Measurements from ENCODE around the gene UAP1. TPM values are rescaled to one million over a fixed set of nuclear protein-coding genes. Genes with fewer than 3 reads are reported as not detected.
"Not testable (repeated sequence)": the region's sequence is repeated elsewhere in the genome, so short reads cannot be mapped to it uniquely, and the experiment has no call there.

The UAP1 gene
- total RNA-seq, 5 donors from 2014 or later (not counting 1 experiment from before 2014, with no cell fraction given) = 16.7 to 39.1 (median 19.2) TPM

GRCh38 chr1:162570718-162571117 is 9.2 kb downstream of the UAP1 start:
- ATAC-seq (replicated peaks in 1 of 4) (no peak), DNase-seq (no peak)
- Mint-ChIP-seq H3K27me3 (no peaks in the 10 kb centered on the region), H3K9me3 (no peaks in the 10 kb centered on the region), H3K4me1 (peaks cover 12 to 18% (median 17%) of the 10 kb centered on the region in 3 donors), H3K4me3 (no peak overlapping the region), H3K27ac (no peak overlapping the region), H3K36me3 (peaks cover 28% of the 10 kb centered on the region)
- Histone ChIP-seq H3K36me3 (ENCODE audit: control insufficient read depth in 2 of 2, extremely low read depth in 1 of 2, insufficient read depth in 1 of 2, low read length in 1 of 2) (no peaks in the 10 kb centered on the region), H3K9me3 (no peaks in the 10 kb centered on the region), H3K4me3 (ENCODE audit: control insufficient read depth in 1 of 2, extremely low read depth in 1 of 2, low read length in 1 of 2) (no peak overlapping the region), H3K27me3 (replicated peaks in 1 of 2; ENCODE audit: control insufficient read depth in 2 of 2, extremely low read depth in 1 of 2, insufficient read depth in 2 of 2, low read length in 1 of 2) (no peaks in the 10 kb centered on the region), H3K4me1 (ENCODE audit: control insufficient read depth in 1 of 2, extremely low read depth in 1 of 2, insufficient read depth in 2 of 2, low read length in 2 of 2) (no peaks in the 10 kb centered on the region), H3K27ac (ENCODE audit: low read length) (no peak overlapping the region)
- WGBS (ENCODE audit: insufficient coverage) = no CpG with 5 or more reads among the region's 1 CpG
- POLR2A ChIA-PET = no interaction called here
- CTCF ChIA-PET = interaction anchor here in 1 of 2 donors (0.8 kb wide), 1 partner anchor 17 kb away, joined by 3 read pairs; no protein-coding TSS in a partner anchor

GRCh38 chr1:162571121-162571520 is 9.6 kb downstream of the UAP1 start:
- ATAC-seq (replicated peaks in 1 of 4); H3K27ac ChIP-seq (ENCODE audit: low read length); H3K4me3 Mint-ChIP-seq; H3K27ac Mint-ChIP-seq; H3K27me3 Mint-ChIP-seq; H3K9me3 ChIP-seq; H3K27me3 ChIP-seq (replicated peaks in 1 of 2; ENCODE audit: control insufficient read depth in 2 of 2, extremely low read depth in 1 of 2, insufficient read depth in 2 of 2, low read length in 1 of 2); POLR2A ChIA-PET; H3K9me3 Mint-ChIP-seq; H3K4me1 ChIP-seq (ENCODE audit: control insufficient read depth in 1 of 2, extremely low read depth in 1 of 2, insufficient read depth in 2 of 2, low read length in 2 of 2); H3K4me3 ChIP-seq (ENCODE audit: control insufficient read depth in 1 of 2, extremely low read depth in 1 of 2, low read length in 1 of 2); H3K36me3 ChIP-seq (ENCODE audit: control insufficient read depth in 2 of 2, extremely low read depth in 1 of 2, insufficient read depth in 1 of 2, low read length in 1 of 2); DNase-seq: not testable (repeated sequence)
- CTCF ChIA-PET = interaction anchor here in 1 of 2 donors (0.8 kb wide), 1 partner anchor 16 kb away, joined by 3 read pairs; no protein-coding TSS in a partner anchor
- H3K36me3 Mint-ChIP-seq = peaks cover 31% of the 10 kb centered on the region
- H3K4me1 Mint-ChIP-seq = peaks cover 11 to 18% (median 17%) of the 10 kb centered on the region in 3 donors
- 100% methylated on average over 2 of the region's 7 CpGs for WGBS (ENCODE audit: insufficient coverage)

DNA sequence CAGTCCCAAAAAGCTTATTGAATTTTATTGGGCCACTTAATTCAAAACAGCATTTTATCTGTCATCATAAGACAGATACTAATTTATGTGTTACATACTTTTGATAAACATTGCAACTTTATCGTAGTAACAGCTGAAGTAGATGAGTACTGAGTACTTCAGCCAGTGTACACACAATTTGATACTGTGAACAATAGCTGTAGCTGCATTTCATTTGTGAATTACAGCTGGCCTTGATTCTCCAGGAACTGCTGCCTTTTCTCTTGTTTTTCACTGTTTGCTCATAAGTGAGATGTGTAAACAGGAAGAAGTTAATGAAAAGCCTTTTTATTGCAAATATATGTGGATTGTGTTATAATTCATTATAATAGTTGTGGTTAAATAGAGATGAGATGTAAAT is 10.2 kb downstream of the UAP1 start:
- no peak for DNase-seq
- Histone ChIP-seq H3K4me1 (ENCODE audit: control insufficient read depth in 1 of 2, extremely low read depth in 1 of 2, insufficient read depth in 2 of 2, low read length in 2 of 2) (no peaks in the 10 kb centered on the region), H3K27me3 (replicated peaks in 1 of 2; ENCODE audit: control insufficient read depth in 2 of 2, extremely low read depth in 1 of 2, insufficient read depth in 2 of 2, low read length in 1 of 2) (no peaks in the 10 kb centered on the region), H3K36me3 (ENCODE audit: control insufficient read depth in 2 of 2, extremely low read depth in 1 of 2, insufficient read depth in 1 of 2, low read length in 1 of 2) (no peaks in the 10 kb centered on the region), H3K9me3 (no peaks in the 10 kb centered on the region), H3K4me3 (ENCODE audit: control insufficient read depth in 1 of 2, extremely low read depth in 1 of 2, low read length in 1 of 2) (no peak overlapping the region), H3K27ac (ENCODE audit: low read length) (no peak overlapping the region)
- H3K27me3 Mint-ChIP-seq = no peaks in the 10 kb centered on the region
- 100% methylated on average over 1 of the region's 1 CpG for WGBS (ENCODE audit: insufficient coverage)
- ATAC-seq (replicated peaks in 1 of 4) = no peak
- no peak overlapping the region for H3K4me3 Mint-ChIP-seq
- ChIA-PET CTCF (no interaction called here), POLR2A (no interaction called here)
- H3K27ac Mint-ChIP-seq = no peak overlapping the region
- H3K36me3 Mint-ChIP-seq = peaks cover 31% of the 10 kb centered on the region
- H3K4me1 Mint-ChIP-seq = peaks cover 11 to 18% (median 17%) of the 10 kb centered on the region in 3 donors
- H3K9me3 Mint-ChIP-seq = no peaks in the 10 kb centered on the region

DNA sequence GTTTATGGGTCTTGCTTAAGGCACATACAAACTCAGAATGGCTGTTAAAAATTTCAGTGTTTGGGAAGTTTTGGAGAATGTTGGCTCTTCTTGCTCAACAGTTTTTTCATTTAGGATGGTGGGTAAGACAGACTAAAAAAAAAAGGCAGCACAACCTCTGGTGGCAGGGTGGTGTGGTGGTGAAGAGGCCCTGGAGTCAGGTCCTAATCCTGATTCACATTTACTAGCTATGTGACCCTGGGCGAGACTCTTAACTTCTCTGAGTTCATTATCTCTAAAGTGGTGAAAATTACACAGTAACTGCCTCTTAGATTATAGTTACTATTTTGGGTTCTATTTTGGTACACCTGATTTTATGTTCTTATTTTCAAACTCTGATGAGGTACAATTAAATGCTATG is 11.6 kb downstream of the UAP1 start:
- H3K4me1 ChIP-seq (ENCODE audit: control insufficient read depth in 1 of 2, extremely low read depth in 1 of 2, insufficient read depth in 2 of 2, low read length in 2 of 2) = no peaks in the 10 kb centered on the region
- H3K27me3 ChIP-seq (replicated peaks in 1 of 2; ENCODE audit: control insufficient read depth in 2 of 2, extremely low read depth in 1 of 2, insufficient read depth in 2 of 2, low read length in 1 of 2) = no peaks in the 10 kb centered on the region
- no peak for ATAC-seq (replicated peaks in 1 of 4)
- H3K36me3 ChIP-seq (ENCODE audit: control insufficient read depth in 2 of 2, extremely low read depth in 1 of 2, insufficient read depth in 1 of 2, low read length in 1 of 2) = no peaks in the 10 kb centered on the region
- Mint-ChIP-seq H3K36me3 (peaks cover 27% of the 10 kb centered on the region), H3K9me3 (no peaks in the 10 kb centered on the region), H3K27me3 (no peaks in the 10 kb centered on the region), H3K27ac (no peak overlapping the region), H3K4me3 (no peak overlapping the region), H3K4me1 (peaks cover 11 to 18% (median 14%) of the 10 kb centered on the region in 3 donors)
- ChIA-PET CTCF (interaction anchor here in 1 of 2 donors (0.6 kb wide), 1 partner anchor 50 kb away, joined by 3 read pairs; no protein-coding TSS in a partner anchor), POLR2A (no interaction called here)
- no peak overlapping the region for H3K4me3 ChIP-seq (ENCODE audit: control insufficient read depth in 1 of 2, extremely low read depth in 1 of 2, low read length in 1 of 2)
- H3K27ac ChIP-seq (ENCODE audit: low read length) = no peak overlapping the region
- no peak for DNase-seq
- H3K9me3 ChIP-seq = no peaks in the 10 kb centered on the region
- no CpG with 5 or more reads among the region's 1 CpG for WGBS (ENCODE audit: insufficient coverage)

DNA sequence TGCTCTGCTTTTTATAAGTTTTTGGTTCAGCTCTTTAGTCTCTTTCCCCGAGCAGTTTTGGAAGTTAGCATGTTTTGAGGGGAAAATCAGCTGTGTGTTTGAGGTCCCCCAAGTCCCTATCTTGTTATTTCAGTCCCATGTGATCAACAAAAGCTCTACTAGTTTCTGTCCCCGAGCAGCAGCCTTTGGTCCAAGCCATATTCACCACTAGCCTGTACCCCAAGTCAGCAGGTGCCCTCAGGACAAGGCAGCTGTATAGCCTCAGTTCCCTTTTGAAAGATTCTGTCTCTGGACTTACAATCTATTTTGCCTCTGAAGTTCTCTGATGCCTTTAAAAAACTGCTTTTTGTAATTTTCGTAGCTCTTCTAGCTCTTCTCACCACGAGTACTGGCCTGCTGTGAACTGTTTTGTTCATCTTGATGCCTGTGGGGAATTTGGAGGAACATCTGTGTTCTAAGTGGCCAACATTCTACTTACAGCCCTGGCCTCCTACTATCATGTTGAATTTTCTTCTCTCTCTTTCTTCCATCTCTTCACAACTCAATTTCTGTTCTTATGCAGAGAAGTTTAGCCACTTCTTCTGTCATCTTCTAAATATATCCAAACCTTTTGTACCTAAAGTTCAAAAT is 16.7 kb downstream of the UAP1 start:
- ChIA-PET POLR2A (no interaction called here), CTCF (no interaction called here)
- peaks cover 34% of the 10 kb centered on the region for H3K36me3 Mint-ChIP-seq
- no peak overlapping the region for H3K27ac Mint-ChIP-seq
- Histone ChIP-seq H3K9me3 (no peaks in the 10 kb centered on the region), H3K4me3 (ENCODE audit: control insufficient read depth in 1 of 2, extremely low read depth in 1 of 2, low read length in 1 of 2) (no peak overlapping the region), H3K36me3 (ENCODE audit: control insufficient read depth in 2 of 2, extremely low read depth in 1 of 2, insufficient read depth in 1 of 2, low read length in 1 of 2) (peaks cover 0 to 12% of the 10 kb centered on the region in 2 donors), H3K4me1 (ENCODE audit: control insufficient read depth in 1 of 2, extremely low read depth in 1 of 2, insufficient read depth in 2 of 2, low read length in 2 of 2) (no peaks in the 10 kb centered on the region), H3K27me3 (replicated peaks in 1 of 2; ENCODE audit: control insufficient read depth in 2 of 2, extremely low read depth in 1 of 2, insufficient read depth in 2 of 2, low read length in 1 of 2) (no peaks in the 10 kb centered on the region), H3K27ac (ENCODE audit: low read length) (no peak overlapping the region)
- peaks cover 0 to 2% (median 0%) of the 10 kb centered on the region in 3 donors for H3K4me1 Mint-ChIP-seq
- no peak for ATAC-seq (replicated peaks in 1 of 4)
- no peak for DNase-seq
- no peaks in the 10 kb centered on the region for H3K9me3 Mint-ChIP-seq
- WGBS (ENCODE audit: insufficient coverage) = 100% methylated on average over 1 of the region's 4 CpGs
- H3K4me3 Mint-ChIP-seq = no peak overlapping the region
- no peaks in the 10 kb centered on the region for H3K27me3 Mint-ChIP-seq

DNA sequence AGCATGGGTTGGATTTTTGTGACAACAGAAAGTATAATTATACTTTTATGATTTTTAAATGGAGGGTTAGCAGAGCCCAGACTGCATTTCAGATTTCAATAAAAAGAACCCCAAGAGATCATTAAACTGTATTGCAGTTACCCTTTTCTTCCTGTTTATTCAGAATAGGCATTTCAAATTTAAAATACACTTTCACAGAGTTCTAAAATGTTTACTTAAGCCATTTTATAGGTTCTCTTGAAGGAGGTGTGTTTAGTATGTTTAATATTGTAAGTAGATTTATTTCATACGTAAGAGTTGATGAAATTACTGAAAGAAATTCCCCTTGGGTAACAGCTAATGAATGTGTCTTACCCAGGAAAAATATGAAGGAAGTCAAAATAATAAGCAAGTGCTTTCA is 17.4 kb downstream of the UAP1 start:
- CTCF ChIA-PET = no interaction called here
- H3K4me1 ChIP-seq (ENCODE audit: control insufficient read depth in 1 of 2, extremely low read depth in 1 of 2, insufficient read depth in 2 of 2, low read length in 2 of 2) = no peaks in the 10 kb centered on the region
- DNase-seq = no peak
- H3K36me3 ChIP-seq (ENCODE audit: control insufficient read depth in 2 of 2, extremely low read depth in 1 of 2, insufficient read depth in 1 of 2, low read length in 1 of 2) = peaks cover 0 to 12% of the 10 kb centered on the region in 2 donors
- H3K4me3 ChIP-seq (ENCODE audit: control insufficient read depth in 1 of 2, extremely low read depth in 1 of 2, low read length in 1 of 2) = no peak overlapping the region
- 100% methylated on average over 1 of the region's 1 CpG for WGBS (ENCODE audit: insufficient coverage)
- Mint-ChIP-seq H3K4me1 (no peaks in the 10 kb centered on the region), H3K9me3 (no peaks in the 10 kb centered on the region), H3K36me3 (peaks cover 34% of the 10 kb centered on the region), H3K27ac (no peak overlapping the region), H3K27me3 (no peaks in the 10 kb centered on the region), H3K4me3 (no peak overlapping the region)
- H3K27ac ChIP-seq (ENCODE audit: low read length) = no peak overlapping the region
- POLR2A ChIA-PET = no interaction called here
- no peaks in the 10 kb centered on the region for H3K27me3 ChIP-seq (replicated peaks in 1 of 2; ENCODE audit: control insufficient read depth in 2 of 2, extremely low read depth in 1 of 2, insufficient read depth in 2 of 2, low read length in 1 of 2)
- no peak for ATAC-seq (replicated peaks in 1 of 4)
- no peaks in the 10 kb centered on the region for H3K9me3 ChIP-seq

DNA sequence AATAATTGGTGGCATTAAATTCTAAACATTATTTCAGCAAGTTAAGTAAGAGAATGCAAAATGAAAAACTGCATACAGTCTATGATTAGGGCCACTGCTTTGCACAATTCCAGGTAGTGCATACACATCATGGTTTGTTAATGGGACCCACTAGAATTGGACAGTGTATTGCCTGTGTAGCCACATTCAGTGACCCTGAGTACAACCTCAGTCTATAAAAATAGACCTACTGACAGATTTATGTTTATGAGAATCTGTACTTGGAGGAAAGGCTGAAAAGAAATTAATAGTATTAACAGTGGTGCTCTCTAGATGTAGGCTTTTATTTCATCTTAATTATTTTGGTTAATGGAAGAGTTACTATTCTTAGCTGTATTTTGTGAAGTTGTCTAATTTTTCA is 18.8 kb downstream of the UAP1 start:
- Mint-ChIP-seq H3K4me3 (no peak overlapping the region), H3K27me3 (no peaks in the 10 kb centered on the region), H3K9me3 (no peaks in the 10 kb centered on the region), H3K36me3 (peaks cover 41% of the 10 kb centered on the region), H3K27ac (no peak overlapping the region), H3K4me1 (no peaks in the 10 kb centered on the region)
- no peaks in the 10 kb centered on the region for H3K4me1 ChIP-seq (ENCODE audit: control insufficient read depth in 1 of 2, extremely low read depth in 1 of 2, insufficient read depth in 2 of 2, low read length in 2 of 2)
- no peak for ATAC-seq (replicated peaks in 1 of 4)
- H3K36me3 ChIP-seq (ENCODE audit: control insufficient read depth in 2 of 2, extremely low read depth in 1 of 2, insufficient read depth in 1 of 2, low read length in 1 of 2) = peaks cover 0 to 12% of the 10 kb centered on the region in 2 donors
- ChIA-PET POLR2A (no interaction called here), CTCF (no interaction called here)
- H3K9me3 ChIP-seq = no peaks in the 10 kb centered on the region
- H3K27ac ChIP-seq (ENCODE audit: low read length) = no peak overlapping the region
- H3K4me3 ChIP-seq (ENCODE audit: control insufficient read depth in 1 of 2, extremely low read depth in 1 of 2, low read length in 1 of 2) = no peak overlapping the region
- no peaks in the 10 kb centered on the region for H3K27me3 ChIP-seq (replicated peaks in 1 of 2; ENCODE audit: control insufficient read depth in 2 of 2, extremely low read depth in 1 of 2, insufficient read depth in 2 of 2, low read length in 1 of 2)
- no peak for DNase-seq

Measured in T-cell (primary cell).